Tibial artery (tissue), 4 donors: Measurements from ENCODE around the gene PRRC2B.

Source experiments
- DNase-seq, 2 donors: peaks; one replicate each; pipeline ENCODE4 v3.0.0-alpha.2; 2019
- H3K27ac ChIP-seq, 2 donors: fragments of 200-600 bp; sonication (generic) in 1 of 2; 1 replicate in 1 of 2; 2 replicates in 1 of 2; pipeline ENCODE4 v1.5.1; 2018 to 2019; ENCODE audit warnings: mild to moderate bottlenecking in 1 of 2
- H3K27me3 ChIP-seq, 2 donors: fragments of 200-600 bp; sonication (generic) in 1 of 2; one replicate each; pipeline versions ENCODE4 v1.5.1 to v1.6.0; 2016 to 2019
- H3K36me3 ChIP-seq, 3 donors: fragments of 200-600 bp; sonication (generic) in 2 of 3; one replicate each; pipeline ENCODE4 v1.5.1; 2016 to 2019; ENCODE audit warnings: mild to moderate bottlenecking in 2 of 3
- H3K4me1 ChIP-seq, 4 donors: fragments of 200-600 bp; sonication (generic) in 2 of 4; 1 replicate in 3 of 4; 2 replicates in 1 of 4; pipeline ENCODE4 v1.5.1; 2016 to 2019
- H3K4me3 ChIP-seq, 2 donors: fragments of 200-600 bp; sonication (generic) in 1 of 2; 1 replicate in 1 of 2; 2 replicates in 1 of 2; pipeline ENCODE4 v1.5.1; 2018 to 2019; ENCODE audit warnings: mild to moderate bottlenecking in 2 of 2
- H3K9me3 ChIP-seq, 3 donors: fragments of 200-600 bp; sonication (generic) in 1 of 3; one replicate each; pipeline ENCODE4 v1.5.1; 2016 to 2019
- intact Hi-C: fragments of 100-400 bp; cut with DNase I; formaldehyde crosslinking; loops from one replicate; pipeline ENCODE4 v1.15.0; 2023; ENCODE audit warnings: low total_unique reads
- TF ChIP-seq, protein P1 (sequence below), 2 experiments: fragments of 200-600 bp in 1 of 2; fragments of 450-650 bp in 1 of 2; IDR thresholded peaks; one replicate each; pipeline ENCODE4 v1.5.1; 2017 to 2019; ENCODE audit warnings: antibody characterized with exemption in 2 of 2, mild to moderate bottlenecking in 1 of 2, moderate library complexity in 1 of 2

PRRC2B gene

DNA sequence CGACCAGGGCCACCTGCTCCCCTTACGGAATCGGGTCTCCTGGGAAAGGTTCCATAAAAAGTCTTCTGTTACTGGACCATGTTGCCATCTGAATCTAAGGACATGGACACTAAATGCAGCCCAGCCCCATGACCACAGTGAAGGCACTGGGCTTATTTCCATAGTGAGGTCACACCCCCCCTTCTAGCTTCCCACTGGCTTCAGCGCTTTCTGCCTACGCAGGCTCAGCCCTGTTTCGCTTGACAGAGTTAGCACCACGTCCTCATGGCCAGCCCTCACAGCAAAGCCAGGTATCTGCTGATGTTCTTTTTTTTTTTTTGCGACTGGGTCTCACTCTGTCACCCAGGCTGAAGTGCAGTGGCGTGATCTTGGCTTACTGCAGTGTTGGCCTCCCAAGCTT, 123.0 kb downstream of the PRRC2B start:
- Histone ChIP-seq H3K9me3 (no peaks in the 10 kb centered on the region), H3K27ac (no peak overlapping the region), H3K27me3 (no peaks in the 10 kb centered on the region), H3K4me1 (no peaks in the 10 kb centered on the region), H3K36me3 (peaks cover 71 to 100% (median 93%) of the 10 kb centered on the region in 3 donors), H3K4me3 (no peak overlapping the region)
- TF ChIP-seq, protein P1, sequence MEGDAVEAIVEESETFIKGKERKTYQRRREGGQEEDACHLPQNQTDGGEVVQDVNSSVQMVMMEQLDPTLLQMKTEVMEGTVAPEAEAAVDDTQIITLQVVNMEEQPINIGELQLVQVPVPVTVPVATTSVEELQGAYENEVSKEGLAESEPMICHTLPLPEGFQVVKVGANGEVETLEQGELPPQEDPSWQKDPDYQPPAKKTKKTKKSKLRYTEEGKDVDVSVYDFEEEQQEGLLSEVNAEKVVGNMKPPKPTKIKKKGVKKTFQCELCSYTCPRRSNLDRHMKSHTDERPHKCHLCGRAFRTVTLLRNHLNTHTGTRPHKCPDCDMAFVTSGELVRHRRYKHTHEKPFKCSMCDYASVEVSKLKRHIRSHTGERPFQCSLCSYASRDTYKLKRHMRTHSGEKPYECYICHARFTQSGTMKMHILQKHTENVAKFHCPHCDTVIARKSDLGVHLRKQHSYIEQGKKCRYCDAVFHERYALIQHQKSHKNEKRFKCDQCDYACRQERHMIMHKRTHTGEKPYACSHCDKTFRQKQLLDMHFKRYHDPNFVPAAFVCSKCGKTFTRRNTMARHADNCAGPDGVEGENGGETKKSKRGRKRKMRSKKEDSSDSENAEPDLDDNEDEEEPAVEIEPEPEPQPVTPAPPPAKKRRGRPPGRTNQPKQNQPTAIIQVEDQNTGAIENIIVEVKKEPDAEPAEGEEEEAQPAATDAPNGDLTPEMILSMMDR (IDR thresholded peaks at IDR 0.05), result no peak
- DNase-seq, result no peak
- intact Hi-C loops, result no loop called here

DNA sequence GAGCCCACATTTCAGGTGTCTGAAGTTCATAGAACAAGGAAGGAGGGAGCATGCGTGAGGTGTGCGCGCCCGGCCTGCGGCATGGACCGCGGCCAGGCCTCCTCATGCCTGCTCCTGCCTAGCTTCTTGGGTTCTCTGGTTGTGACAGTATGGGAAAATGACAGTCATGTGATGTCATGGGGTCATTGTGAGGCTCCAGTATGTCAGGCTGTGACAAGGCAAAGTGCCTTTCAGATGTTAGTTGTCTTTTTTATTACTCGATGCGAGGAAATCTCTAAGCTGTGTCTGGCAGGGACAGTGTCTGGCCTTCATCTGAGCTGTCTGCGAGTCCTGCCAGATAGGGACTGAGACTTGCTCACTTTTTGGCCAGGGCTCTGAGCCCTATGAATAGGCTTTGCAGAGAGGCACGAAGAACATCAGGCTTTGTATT, 123.9 kb downstream of the PRRC2B start:
- H3K27me3 ChIP-seq, result no peaks in the 10 kb centered on the region
- H3K27ac ChIP-seq, result no peak overlapping the region
- no peaks in the 10 kb centered on the region for H3K4me1 ChIP-seq
- no peak overlapping the region for H3K4me3 ChIP-seq
- no peaks in the 10 kb centered on the region for H3K9me3 ChIP-seq
- intact Hi-C loops, result no loop called here
- TF ChIP-seq, protein P1 (IDR thresholded peaks at IDR 0.05), result no peak
- DNase-seq, result no peak
- H3K36me3 ChIP-seq, result peaks cover 68 to 100% (median 91%) of the 10 kb centered on the region in 3 donors

DNA sequence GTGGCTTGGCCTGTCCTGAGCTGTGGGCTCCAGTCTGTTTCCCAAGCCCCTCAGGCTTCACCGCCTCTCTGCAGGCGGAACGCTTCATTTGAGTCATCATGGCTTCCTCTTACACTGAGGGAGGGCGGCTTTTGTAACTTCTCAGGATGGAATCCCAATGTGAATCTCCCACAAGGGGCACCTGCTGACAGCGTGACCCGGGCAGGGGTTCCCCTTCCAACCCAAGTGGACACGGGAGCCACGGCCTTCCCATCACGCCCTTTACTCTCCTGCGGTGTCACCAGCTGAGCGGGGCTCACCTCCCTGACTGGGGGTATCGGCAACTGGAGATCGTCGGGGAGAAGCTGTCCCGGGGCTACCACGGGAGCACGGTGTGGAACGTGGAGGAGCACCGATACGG, 124.7 kb downstream of the PRRC2B start:
- DNase-seq, result no peak
- no peaks in the 10 kb centered on the region for H3K9me3 ChIP-seq
- no peak overlapping the region for H3K27ac ChIP-seq
- TF ChIP-seq, protein P1 (IDR thresholded peaks at IDR 0.05), result no peak
- intact Hi-C loops, result no loop called here
- H3K4me1 ChIP-seq, result no peaks in the 10 kb centered on the region
- no peaks in the 10 kb centered on the region for H3K27me3 ChIP-seq
- no peak overlapping the region for H3K4me3 ChIP-seq
- H3K36me3 ChIP-seq, result peaks cover 68 to 100% (median 91%) of the 10 kb centered on the region in 3 donors

GRCh38 chr9:131520503-131520902, 126.6 kb downstream of the PRRC2B start:
- H3K27ac ChIP-seq, result no peak overlapping the region
- TF ChIP-seq, protein P1 (IDR thresholded peaks at IDR 0.05), result no peak
- H3K9me3 ChIP-seq, result no peaks in the 10 kb centered on the region
- no peak overlapping the region for H3K4me3 ChIP-seq
- DNase-seq, result no peak
- H3K36me3 ChIP-seq, result peaks cover 79 to 100% (median 92%) of the 10 kb centered on the region in 3 donors
- H3K27me3 ChIP-seq, result no peaks in the 10 kb centered on the region
- intact Hi-C loops, result no loop called here
- no peaks in the 10 kb centered on the region for H3K4me1 ChIP-seq

- TF ChIP-seq, protein P1 (IDR thresholded peaks at IDR 0.05), result no peak
- intact Hi-C loops, result no loop called here
- H3K27ac ChIP-seq, result no peak overlapping the region
- H3K4me1 ChIP-seq, result no peaks in the 10 kb centered on the region
- H3K27me3 ChIP-seq, result no peaks in the 10 kb centered on the region
- no peaks in the 10 kb centered on the region for H3K9me3 ChIP-seq
- H3K4me3 ChIP-seq, result no peak overlapping the region
- peaks cover 81 to 100% (median 92%) of the 10 kb centered on the region in 3 donors for H3K36me3 ChIP-seq
- no peak for DNase-seq
These were observed 127.3 kb downstream of the PRRC2B start for GRCh38 chr9:131521203-131521602.

- Histone ChIP-seq H3K9me3 (no peaks in the 10 kb centered on the region), H3K4me3 (no peak overlapping the region), H3K27ac (no peak overlapping the region), H3K4me1 (no peaks in the 10 kb centered on the region), H3K27me3 (no peaks in the 10 kb centered on the region), H3K36me3 (peaks cover 76 to 100% (median 92%) of the 10 kb centered on the region in 3 donors)
- no peak for DNase-seq
- TF ChIP-seq, protein P1 (IDR thresholded peaks at IDR 0.05), result no peak
- intact Hi-C loops, result no loop called here
These were observed 127.9 kb downstream of the PRRC2B start for GRCh38 chr9:131521822-131522221.
